ENCODE data around the gene TSHR. TPM values are rescaled to one million over a fixed set of nuclear protein-coding genes. Genes with fewer than 3 reads are reported as not detected.
"Not testable (repeated sequence)": the region's sequence is repeated elsewhere in the genome, so short reads cannot be mapped to it uniquely, and the experiment has no call there.

TSHR gene
- total RNA-seq, 2 experiments from 2014 or later = not detected

DNA sequence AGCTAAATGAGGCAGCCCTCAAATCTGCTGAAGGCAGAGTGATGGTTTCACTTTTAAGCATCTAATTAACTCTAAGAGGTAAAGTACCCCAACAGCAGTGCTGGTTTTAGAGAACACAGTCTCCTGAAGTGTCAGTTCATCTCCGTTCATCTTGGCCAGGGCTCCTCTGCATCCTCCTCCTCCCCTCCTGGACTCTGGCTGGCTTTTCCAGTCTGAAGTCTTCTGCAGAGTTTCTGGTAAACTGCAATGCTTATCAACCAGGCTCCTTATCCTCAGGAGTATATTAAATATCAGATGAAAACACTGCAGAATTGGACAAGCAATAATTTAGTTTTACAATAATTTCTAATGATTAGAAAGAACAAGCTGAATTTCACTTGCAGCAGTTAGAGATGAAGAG is 150.0 kb downstream of the TSHR start:
- H3K4me3 Mint-ChIP-seq = no peak overlapping the region

DNA sequence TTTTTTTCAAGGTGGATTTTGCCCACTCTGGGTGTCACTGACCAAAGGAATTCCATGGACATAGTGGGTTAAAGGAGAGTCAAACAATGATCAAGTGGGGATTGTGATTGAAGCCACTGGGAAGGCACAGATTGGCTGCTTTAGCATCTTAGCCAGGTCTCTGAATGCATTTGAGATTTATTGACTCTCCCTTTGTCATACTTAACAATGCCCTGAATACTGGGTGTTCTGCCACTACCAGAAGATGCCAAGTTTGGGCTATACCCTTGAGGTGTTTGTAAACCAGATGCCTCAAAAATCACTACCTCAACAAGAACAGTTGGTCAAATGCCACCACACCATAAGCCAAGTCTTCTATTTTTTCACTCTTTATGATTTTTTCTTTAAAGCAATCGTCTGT is 150.5 kb downstream of the TSHR start:
- DNase-seq = no peak
- H3K36me3 Mint-ChIP-seq = no peaks in the 10 kb centered on the region
- H3K9me3 Mint-ChIP-seq = no peaks in the 10 kb centered on the region
- H3K27ac Mint-ChIP-seq = no peak overlapping the region
- no peaks in the 10 kb centered on the region for H3K4me1 Mint-ChIP-seq
- no peaks in the 10 kb centered on the region for H3K27me3 Mint-ChIP-seq
- no peak overlapping the region for H3K4me3 Mint-ChIP-seq

More for the DNA sequence above, 150.0 kb downstream of the TSHR start:
- H3K27me3 Mint-ChIP-seq = no peaks in the 10 kb centered on the region
- H3K9me3 Mint-ChIP-seq = no peaks in the 10 kb centered on the region
- DNase-seq = no peak
- no peaks in the 10 kb centered on the region for H3K4me1 Mint-ChIP-seq
- no peaks in the 10 kb centered on the region for H3K36me3 Mint-ChIP-seq
- H3K27ac Mint-ChIP-seq = no peak overlapping the region

DNA sequence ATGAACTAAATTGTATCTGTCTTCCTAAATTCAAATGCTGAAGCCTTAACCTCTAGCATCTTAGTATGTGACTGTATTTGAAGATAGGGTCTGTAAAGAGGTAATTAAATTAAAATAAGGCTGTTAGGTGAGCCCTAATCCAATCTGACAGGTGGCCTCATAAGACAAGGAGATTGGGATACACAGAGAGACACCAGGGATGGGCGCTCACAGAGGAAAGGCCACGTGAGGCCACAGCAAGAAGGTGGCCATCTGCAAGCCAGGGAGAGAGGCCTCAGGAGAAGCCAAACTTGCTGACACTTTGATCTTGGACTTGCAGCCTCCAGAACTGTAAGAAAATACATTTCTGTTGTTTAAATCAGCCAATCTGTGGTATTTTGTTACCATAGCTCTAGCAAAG is 154.8 kb downstream of the TSHR start:
- Mint-ChIP-seq H3K27me3 (no peaks in the 10 kb centered on the region), H3K27ac (no peak overlapping the region), H3K4me3 (no peak overlapping the region), H3K36me3 (no peaks in the 10 kb centered on the region), H3K9me3 (no peaks in the 10 kb centered on the region), H3K4me1 (no peaks in the 10 kb centered on the region)
- DNase-seq = no peak

DNA sequence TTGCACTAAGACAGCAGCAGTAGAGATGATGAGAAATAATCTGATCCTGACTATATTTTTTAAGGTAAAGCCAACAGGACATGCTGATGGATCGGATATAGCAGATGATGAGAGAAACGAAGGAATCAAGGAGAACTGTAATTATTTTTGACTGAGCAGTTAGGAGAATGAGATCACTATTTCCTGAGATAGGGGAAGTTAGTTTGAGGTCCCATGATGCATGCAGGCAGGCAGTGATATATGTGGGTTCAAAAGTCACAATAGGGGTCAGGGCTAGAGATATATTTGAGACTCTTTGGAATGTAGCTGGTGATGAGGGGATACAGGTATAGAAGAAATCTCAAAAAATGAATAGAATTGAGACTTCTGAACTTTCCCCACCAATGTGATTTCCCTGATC is 157.8 kb downstream of the TSHR start:
- no peaks in the 10 kb centered on the region for H3K36me3 Mint-ChIP-seq
- no peaks in the 10 kb centered on the region for H3K4me1 Mint-ChIP-seq

DNA sequence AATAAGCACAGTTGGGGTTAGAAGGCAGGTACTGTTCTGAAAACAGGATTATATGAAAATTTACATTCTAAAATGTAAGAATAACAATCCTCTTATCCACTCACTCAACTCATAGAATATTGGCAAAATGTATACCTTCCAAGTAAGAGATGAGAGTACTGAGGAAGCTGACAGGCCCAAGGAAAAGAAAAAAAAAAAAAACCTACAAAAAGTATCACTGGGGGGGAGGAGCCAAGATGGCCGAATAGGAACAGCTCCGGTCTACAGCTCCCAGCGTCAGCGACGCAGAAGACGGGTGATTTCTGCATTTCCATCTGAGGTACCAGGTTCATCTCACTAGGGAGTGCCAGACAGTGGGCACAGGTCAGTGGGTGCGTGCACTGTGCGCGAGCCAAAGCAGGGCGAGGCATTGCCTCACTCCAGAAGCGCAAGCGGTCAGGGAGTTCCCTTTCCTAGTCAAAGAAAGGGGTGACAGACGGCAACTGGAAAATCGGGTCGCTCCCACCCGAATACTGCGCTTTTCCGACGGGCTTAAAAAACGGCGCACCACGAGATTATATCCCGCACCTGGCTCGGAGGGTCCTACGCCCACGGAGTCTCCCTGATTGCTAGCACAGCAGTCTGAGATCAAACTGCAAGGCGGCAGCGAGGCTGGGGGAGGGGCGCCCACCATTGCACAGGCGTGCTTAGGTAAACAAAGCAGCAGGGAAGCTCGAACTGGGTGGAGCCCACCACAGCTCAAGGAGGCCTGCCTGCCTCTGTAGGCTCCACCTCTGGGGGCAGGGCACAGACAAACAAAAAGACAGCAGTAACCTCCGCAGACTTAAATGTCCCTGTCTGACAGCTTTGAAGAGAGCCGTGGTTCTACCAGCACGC is 158.8 kb downstream of the TSHR start:
- not testable (repeated sequence) for H3K4me1 Mint-ChIP-seq, H3K36me3 Mint-ChIP-seq, DNase-seq, H3K27me3 Mint-ChIP-seq, H3K27ac Mint-ChIP-seq, H3K4me3 Mint-ChIP-seq, H3K9me3 Mint-ChIP-seq

More for the DNA sequence above, 157.8 kb downstream of the TSHR start:
- H3K27me3 Mint-ChIP-seq = no peaks in the 10 kb centered on the region
- DNase-seq = no peak
- H3K4me3 Mint-ChIP-seq = no peak overlapping the region
- H3K9me3 Mint-ChIP-seq = no peaks in the 10 kb centered on the region
- H3K27ac Mint-ChIP-seq = no peak overlapping the region

DNA sequence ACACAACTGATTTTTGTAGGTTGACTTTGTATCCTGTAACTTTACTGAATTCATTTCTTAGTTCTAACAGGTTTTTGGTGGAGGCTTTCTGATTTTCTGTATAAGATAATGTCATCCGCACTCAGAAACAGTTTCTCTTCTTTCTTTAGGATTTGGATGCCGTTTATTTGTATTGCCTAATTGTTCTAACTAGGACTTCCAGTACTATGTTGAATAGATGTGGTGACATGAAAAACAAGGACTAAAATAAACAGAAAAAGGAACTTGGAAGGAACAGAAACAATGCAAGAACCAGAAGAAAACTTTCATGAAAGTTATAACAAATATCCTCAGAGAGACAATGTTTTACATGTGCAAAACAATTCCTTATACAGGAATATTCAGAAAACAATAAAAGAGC is 165.1 kb downstream of the TSHR start:
- no peaks in the 10 kb centered on the region for H3K36me3 Mint-ChIP-seq
- no peak overlapping the region for H3K27ac Mint-ChIP-seq
- DNase-seq = no peak
- no peaks in the 10 kb centered on the region for H3K27me3 Mint-ChIP-seq
- no peaks in the 10 kb centered on the region for H3K9me3 Mint-ChIP-seq
- H3K4me1 Mint-ChIP-seq = peaks cover 3% of the 10 kb centered on the region
- H3K4me3 Mint-ChIP-seq = no peak overlapping the region

DNA sequence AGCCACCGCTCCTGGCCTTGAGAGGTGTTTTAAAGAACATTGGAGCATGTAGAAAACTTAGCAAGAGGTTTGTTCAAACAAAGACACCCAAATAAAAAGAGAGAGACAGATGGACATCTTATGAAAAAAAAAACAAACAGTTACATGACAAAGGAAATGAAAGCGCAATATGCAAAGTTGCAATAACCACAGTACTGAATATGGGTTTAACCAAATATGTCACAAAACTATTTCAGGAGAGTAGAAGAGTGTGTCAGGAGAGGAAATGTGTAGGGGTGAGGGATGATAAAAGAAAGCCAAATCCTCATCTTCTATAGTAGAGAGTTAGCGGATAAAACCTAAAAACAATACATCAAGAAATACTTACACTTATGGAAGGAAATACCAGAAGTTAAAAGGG is 166.9 kb downstream of the TSHR start:
- no peak overlapping the region for H3K4me3 Mint-ChIP-seq
- H3K27ac Mint-ChIP-seq = no peak overlapping the region
- H3K36me3 Mint-ChIP-seq = peaks cover 2% of the 10 kb centered on the region
- no peak for DNase-seq
- peaks cover 3% of the 10 kb centered on the region for H3K4me1 Mint-ChIP-seq
- H3K9me3 Mint-ChIP-seq = no peaks in the 10 kb centered on the region
- H3K27me3 Mint-ChIP-seq = no peaks in the 10 kb centered on the region

DNA sequence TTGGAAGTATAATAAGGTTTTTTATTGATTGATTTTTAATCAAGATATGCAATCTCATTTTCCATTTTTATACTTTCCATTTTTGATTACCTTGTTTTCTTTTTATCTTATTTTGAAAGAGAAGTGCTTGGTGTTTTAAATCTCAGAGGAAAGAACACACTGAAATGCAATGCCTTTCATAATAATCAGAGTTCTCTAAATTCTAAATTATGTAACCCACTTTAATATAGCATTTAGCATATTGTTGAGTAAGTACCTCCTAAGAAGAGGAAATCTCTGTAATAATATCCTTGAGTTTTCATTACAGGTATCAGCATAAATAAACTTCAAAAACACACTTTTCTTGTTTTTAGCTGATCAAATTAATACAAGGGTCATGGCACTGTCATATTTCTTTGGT is 168.4 kb downstream of the TSHR start:
- Mint-ChIP-seq H3K27ac (no peak overlapping the region), H3K27me3 (no peaks in the 10 kb centered on the region), H3K36me3 (peaks cover 2% of the 10 kb centered on the region), H3K4me1 (peaks cover 3% of the 10 kb centered on the region), H3K9me3 (no peaks in the 10 kb centered on the region), H3K4me3 (no peak overlapping the region)
- DNase-seq = no peak

DNA sequence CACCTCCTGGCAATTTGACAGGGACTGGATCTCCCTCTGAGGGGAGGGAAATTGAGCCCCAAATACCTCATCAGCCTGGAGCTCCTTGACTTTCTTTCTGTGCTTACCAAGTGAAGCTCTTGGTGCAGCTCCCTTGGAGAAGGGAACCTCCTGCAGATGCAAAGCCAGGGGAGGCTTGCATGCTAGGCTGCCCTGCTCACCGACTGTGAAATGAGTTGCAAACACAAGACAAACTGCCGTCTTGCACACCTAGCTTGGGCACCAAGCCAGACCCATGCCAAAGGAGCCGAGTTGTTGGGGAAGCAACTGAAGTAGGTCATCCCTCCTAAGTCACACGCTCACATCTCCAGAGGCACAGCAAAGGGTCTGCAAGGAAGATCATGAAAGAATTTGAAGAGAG is 170.1 kb downstream of the TSHR start:
- no peaks in the 10 kb centered on the region for H3K27me3 Mint-ChIP-seq
- no peaks in the 10 kb centered on the region for H3K9me3 Mint-ChIP-seq
- peaks cover 3% of the 10 kb centered on the region for H3K4me1 Mint-ChIP-seq
- no peak overlapping the region for H3K4me3 Mint-ChIP-seq
- H3K36me3 Mint-ChIP-seq = peaks cover 2% of the 10 kb centered on the region
- H3K27ac Mint-ChIP-seq = no peak overlapping the region
- no peak for DNase-seq

DNA sequence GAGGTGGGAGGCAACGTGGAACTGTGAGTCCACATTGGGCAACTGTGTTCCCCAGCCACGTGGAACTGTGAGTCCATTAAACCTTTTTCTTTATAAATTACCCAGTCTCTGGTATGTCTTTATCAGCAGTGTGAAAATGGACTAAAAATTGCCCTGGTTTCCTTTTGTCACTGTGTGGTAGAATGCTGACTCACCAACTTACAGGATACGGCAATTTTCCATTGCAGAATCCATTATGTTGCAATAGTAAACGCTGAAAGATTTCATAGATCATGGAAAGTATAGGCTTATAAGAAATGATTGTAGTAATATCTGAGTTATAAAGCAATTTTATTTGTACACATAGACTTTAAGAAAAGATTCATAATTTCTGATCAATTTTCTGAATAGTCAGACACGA is 172.4 kb downstream of the TSHR start:
- no peak for DNase-seq
- Mint-ChIP-seq H3K9me3 (no peaks in the 10 kb centered on the region), H3K4me1 (no peaks in the 10 kb centered on the region), H3K36me3 (peaks cover 2% of the 10 kb centered on the region), H3K27ac (no peak overlapping the region), H3K4me3 (no peak overlapping the region), H3K27me3 (no peaks in the 10 kb centered on the region)

DNA sequence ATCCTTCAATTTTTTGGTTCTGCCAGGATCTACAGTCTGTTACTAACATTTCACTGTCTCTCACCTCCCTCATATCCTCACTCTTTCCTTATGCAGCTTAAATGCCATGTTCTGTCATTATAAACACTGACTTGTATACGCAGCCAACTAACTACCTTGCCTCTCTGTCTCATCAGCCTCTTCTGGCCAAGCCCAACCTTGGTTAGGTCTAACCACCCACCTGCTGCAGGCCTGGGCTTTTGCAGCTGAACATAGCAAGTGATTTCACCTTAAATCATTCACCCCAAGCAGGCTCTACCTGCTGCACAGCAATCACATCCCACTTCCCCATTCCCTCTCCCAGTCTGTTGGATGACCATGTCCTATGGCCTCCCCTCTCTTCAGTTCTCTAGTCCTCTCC is 173.8 kb downstream of the TSHR start:
- Mint-ChIP-seq H3K9me3 (no peaks in the 10 kb centered on the region), H3K4me1 (no peaks in the 10 kb centered on the region), H3K27ac (no peak overlapping the region), H3K27me3 (no peaks in the 10 kb centered on the region), H3K36me3 (peaks cover 2% of the 10 kb centered on the region), H3K4me3 (no peak overlapping the region)
- no peak for DNase-seq

DNA sequence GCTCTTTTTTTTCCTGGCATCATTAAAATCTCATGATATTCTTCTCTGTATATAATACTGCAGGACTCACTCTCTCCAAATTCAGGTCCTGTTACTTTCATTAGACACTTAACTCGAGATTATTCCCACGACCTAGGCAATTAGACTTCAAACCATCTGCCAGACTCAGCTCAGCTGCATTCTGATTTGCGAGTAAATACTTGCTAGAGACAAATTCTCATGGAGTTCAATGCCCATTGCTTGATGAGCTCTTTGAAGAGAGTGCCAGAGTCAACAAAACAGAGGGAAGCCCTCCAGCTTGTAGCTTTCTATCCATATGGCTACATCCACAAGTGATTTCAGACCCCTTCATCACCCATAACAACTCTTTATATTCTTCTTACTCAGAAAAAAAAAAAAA is 177.0 kb downstream of the TSHR start:
- no peak overlapping the region for H3K4me3 Mint-ChIP-seq
- no peaks in the 10 kb centered on the region for H3K36me3 Mint-ChIP-seq
- no peaks in the 10 kb centered on the region for H3K9me3 Mint-ChIP-seq
- H3K4me1 Mint-ChIP-seq = no peaks in the 10 kb centered on the region
- no peak overlapping the region for H3K27ac Mint-ChIP-seq
- H3K27me3 Mint-ChIP-seq = no peaks in the 10 kb centered on the region
- DNase-seq = no peak

DNA sequence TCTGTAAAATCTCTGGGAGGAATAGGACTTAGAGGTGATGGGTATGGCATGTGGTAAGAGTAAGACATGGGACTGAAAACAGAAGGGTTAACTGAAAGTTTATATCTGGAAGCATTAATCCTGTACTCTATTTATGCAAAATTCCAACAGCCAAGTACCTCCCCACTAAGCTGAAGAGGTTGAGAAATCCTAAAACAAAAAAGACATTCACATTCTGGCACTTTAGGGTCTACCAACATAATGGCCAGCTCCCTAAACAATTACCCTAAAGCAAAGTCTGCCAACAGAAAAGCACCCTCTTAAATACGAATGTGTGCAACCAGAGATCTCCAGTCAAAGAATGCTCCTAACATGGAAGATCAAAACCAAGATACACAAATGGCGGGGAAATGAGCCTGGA is 178.0 kb downstream of the TSHR start:
- Mint-ChIP-seq H3K27me3 (no peaks in the 10 kb centered on the region), H3K9me3 (no peaks in the 10 kb centered on the region), H3K4me3 (no peak overlapping the region)

DNA sequence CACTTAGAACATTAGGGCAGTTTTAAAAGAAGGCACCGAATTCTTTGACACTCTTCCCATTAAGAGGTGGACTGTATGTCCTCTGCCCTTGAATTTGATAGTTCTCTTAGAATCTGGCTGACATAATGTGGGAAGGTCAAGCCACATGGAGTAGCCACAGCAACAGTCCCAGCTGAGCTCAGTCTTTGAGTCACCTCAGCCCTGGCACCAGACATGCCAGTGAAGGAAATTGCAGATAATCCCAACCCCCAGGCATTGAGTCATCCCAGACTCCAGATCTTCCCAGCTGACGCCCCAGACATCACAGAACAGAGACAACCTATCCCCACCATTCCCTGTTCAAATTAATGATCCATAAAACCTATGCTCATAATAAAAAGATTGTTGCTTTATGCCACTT is 181.9 kb downstream of the TSHR start:
- DNase-seq = no peak
- no peaks in the 10 kb centered on the region for H3K27me3 Mint-ChIP-seq
- H3K4me1 Mint-ChIP-seq = no peaks in the 10 kb centered on the region
- no peaks in the 10 kb centered on the region for H3K9me3 Mint-ChIP-seq
- no peak overlapping the region for H3K4me3 Mint-ChIP-seq
- no peak overlapping the region for H3K27ac Mint-ChIP-seq
- H3K36me3 Mint-ChIP-seq = no peaks in the 10 kb centered on the region

More for the DNA sequence above, 178.0 kb downstream of the TSHR start:
- Mint-ChIP-seq H3K4me1 (no peaks in the 10 kb centered on the region), H3K27ac (no peak overlapping the region), H3K36me3 (no peaks in the 10 kb centered on the region)
- no peak for DNase-seq

DNA sequence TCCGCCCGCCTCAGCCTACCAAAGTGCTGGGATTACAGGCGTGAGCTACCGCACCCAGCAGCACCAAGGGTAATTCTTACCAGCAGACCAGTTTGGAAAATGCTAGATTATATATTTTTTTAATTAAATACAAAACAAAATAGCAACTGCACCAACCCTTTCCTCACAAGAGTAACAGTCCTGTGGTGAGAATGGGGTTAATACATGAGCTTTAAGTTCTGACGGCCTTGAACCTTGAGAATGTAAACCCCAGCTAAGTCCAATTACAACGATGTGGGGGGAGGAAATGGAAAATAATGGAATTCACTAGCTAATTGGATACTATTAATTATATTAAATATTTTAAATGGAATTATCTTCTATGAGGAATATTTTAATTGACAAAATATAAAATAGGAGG is 183.0 kb downstream of the TSHR start:
- no peaks in the 10 kb centered on the region for H3K27me3 Mint-ChIP-seq
- H3K4me1 Mint-ChIP-seq = no peaks in the 10 kb centered on the region
- no peaks in the 10 kb centered on the region for H3K36me3 Mint-ChIP-seq
- no peak overlapping the region for H3K4me3 Mint-ChIP-seq
- DNase-seq = no peak
- no peak overlapping the region for H3K27ac Mint-ChIP-seq
- H3K9me3 Mint-ChIP-seq = no peaks in the 10 kb centered on the region

DNA sequence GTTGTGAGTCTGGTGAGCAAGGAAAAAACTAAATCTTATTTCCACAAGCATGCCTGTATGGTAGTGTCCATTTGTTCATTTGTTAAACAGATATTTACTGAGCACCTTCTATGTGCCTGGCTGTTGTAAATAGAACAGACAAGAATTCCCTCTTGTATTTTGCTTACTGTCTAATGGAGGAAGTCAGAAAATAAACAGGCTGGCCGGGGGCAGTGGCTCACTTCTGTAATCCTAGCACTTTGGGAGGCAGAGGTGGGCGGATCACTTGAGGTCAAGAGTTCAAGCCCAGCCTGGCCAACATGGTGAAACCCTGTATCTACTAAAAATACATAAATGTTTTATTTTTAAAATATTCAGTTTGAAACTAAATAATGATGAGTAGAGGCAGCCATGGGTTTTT is 186.0 kb downstream of the TSHR start:
- H3K4me3 Mint-ChIP-seq = no peak overlapping the region
- H3K27me3 Mint-ChIP-seq = no peaks in the 10 kb centered on the region
- peaks cover 1% of the 10 kb centered on the region for H3K4me1 Mint-ChIP-seq
- no peak overlapping the region for H3K27ac Mint-ChIP-seq
- H3K36me3 Mint-ChIP-seq = no peaks in the 10 kb centered on the region
- no peak for DNase-seq
- H3K9me3 Mint-ChIP-seq = no peaks in the 10 kb centered on the region
